Upper lobe of left lung (tissue), 6 donors: ENCODE results near the gene CDH13. TPM values are rescaled to one million over a fixed set of nuclear protein-coding genes. Genes with fewer than 3 reads are reported as not detected.

Source experiments
- ATAC-seq, 2 donors: fragments of 200-7000 bp; cut with Tn5 transposase; one replicate each; pipeline ENCODE4 v1.9.1; 2022; ENCODE audit warnings: mild to moderate bottlenecking in 2 of 2, moderate library complexity in 2 of 2; ENCODE audit not compliant: low FRiP score in 2 of 2
- DNase-seq, 2 donors: peaks; one replicate each; pipeline ENCODE4 v3.0.0-alpha.2; 2019 to 2020
- H3K27ac ChIP-seq, 4 donors: fragments of 200-600 bp; sonication (generic); one replicate each; pipeline ENCODE4 v1.5.1; 2016 to 2019
- H3K27me3 ChIP-seq, 4 donors: fragments of 200-600 bp; sonication (generic); one replicate each; pipeline ENCODE4 v1.5.1; 2017 to 2019
- H3K36me3 ChIP-seq, 4 donors: fragments of 200-600 bp; sonication (generic); one replicate each; pipeline ENCODE4 v1.5.1; 2016 to 2019
- H3K4me1 ChIP-seq, 4 donors: fragments of 200-600 bp; sonication (generic); one replicate each; pipeline ENCODE4 v1.5.1; 2018 to 2019
- H3K4me3 ChIP-seq, 4 donors: fragments of 200-600 bp; sonication (generic); one replicate each; pipeline ENCODE4 v1.5.1; 2017 to 2019; ENCODE audit warnings: mild to moderate bottlenecking in 2 of 4, moderate library complexity in 1 of 4
- H3K9me3 ChIP-seq, 4 donors: fragments of 200-600 bp; sonication (generic); one replicate each; pipeline ENCODE4 v1.5.1; 2018 to 2019
- EP300 ChIP-seq, 4 donors: sonication (generic); formaldehyde crosslinking; IDR thresholded peaks; one replicate each; pipeline ENCODE4 v1.5.1; 2017; ENCODE audit warnings: antibody characterized with exemption in 4 of 4, control low read depth in 2 of 4
- POLR2A ChIP-seq, 4 donors: fragments of 450-650 bp; IDR thresholded peaks; one replicate each; pipeline ENCODE4 v1.5.1; 2016 to 2017; ENCODE audit warnings: antibody characterized with exemption in 4 of 4, mild to moderate bottlenecking in 2 of 4
- POLR2AphosphoS5 ChIP-seq, 2 donors: sonication (generic); formaldehyde crosslinking; IDR thresholded peaks; one replicate each; pipeline ENCODE4 v1.5.1; 2017; ENCODE audit warnings: antibody characterized with exemption in 2 of 2
- WGBS, 2 donors: methylation state at CpG; one replicate each; pipeline ENCODE4 v1.1.5; 2017 to 2018; 5-methylcytosine and 5-hydroxymethylcytosine counted together
- total RNA-seq, 6 donors: library from RNA; depleted of rRNA in 4 of 6; stranded (reverse); fragments of >200 nt in 4 of 6; gene quantifications; one replicate each; pipeline versions ENCODE4 v1.1.0 to v1.2.1, GENCODE V29; 2016 to 2021
- TF ChIP-seq, protein P1 (sequence below), 6 experiments: fragments of 450-650 bp in 4 of 6; fragments of 200-600 bp in 2 of 6; sonication (generic) in 2 of 6; IDR thresholded peaks; one replicate each; pipeline ENCODE4 v1.5.1; 2016 to 2019; ENCODE audit warnings: antibody characterized with exemption in 6 of 6
- donor health status: DM: no; HTN: no; CAD: no; lungs with moderate emphysema.
- donor health status: DM: no; HTN: yes; CAD: no; lungs with severe emphysema.

CDH13 gene
- total RNA-seq, 6 donors from 2014 or later: 11.3 to 39.8 (median 19.9) TPM

DNA sequence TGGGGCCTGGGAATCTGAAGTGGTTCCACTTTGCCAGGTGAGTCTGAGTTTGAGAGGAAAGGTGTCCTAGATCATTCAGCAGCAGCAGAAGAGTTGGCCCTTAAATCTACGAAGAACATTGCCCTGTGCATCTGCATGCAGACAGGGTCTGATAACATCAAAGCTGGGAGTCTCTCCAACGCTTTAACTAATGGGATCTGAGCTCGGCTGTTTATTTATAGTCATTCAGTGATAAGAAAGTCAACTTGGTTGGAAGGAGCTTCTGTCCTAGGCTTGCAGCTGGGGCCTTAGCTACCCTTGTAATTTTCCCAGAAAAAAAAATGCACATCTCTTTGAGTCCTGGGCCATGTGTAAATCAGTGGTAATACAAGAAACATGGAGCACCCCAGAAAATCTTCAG is 763.0 kb downstream of the CDH13 start:
- no peak overlapping the region for H3K27ac ChIP-seq
- H3K4me1 ChIP-seq: no peaks in the 10 kb centered on the region
- 10 to 15% methylated on average over 3 of the region's 3 CpGs for WGBS, 2 donors
- no peak for ATAC-seq
- TF ChIP-seq, protein P1, sequence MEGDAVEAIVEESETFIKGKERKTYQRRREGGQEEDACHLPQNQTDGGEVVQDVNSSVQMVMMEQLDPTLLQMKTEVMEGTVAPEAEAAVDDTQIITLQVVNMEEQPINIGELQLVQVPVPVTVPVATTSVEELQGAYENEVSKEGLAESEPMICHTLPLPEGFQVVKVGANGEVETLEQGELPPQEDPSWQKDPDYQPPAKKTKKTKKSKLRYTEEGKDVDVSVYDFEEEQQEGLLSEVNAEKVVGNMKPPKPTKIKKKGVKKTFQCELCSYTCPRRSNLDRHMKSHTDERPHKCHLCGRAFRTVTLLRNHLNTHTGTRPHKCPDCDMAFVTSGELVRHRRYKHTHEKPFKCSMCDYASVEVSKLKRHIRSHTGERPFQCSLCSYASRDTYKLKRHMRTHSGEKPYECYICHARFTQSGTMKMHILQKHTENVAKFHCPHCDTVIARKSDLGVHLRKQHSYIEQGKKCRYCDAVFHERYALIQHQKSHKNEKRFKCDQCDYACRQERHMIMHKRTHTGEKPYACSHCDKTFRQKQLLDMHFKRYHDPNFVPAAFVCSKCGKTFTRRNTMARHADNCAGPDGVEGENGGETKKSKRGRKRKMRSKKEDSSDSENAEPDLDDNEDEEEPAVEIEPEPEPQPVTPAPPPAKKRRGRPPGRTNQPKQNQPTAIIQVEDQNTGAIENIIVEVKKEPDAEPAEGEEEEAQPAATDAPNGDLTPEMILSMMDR (IDR thresholded peaks at IDR 0.05): no peak
- TF ChIP-seq EP300 (IDR thresholded peaks at IDR 0.05): no peak
- no peak for TF ChIP-seq POLR2AphosphoS5 (IDR thresholded peaks at IDR 0.05)
- TF ChIP-seq POLR2A (IDR thresholded peaks at IDR 0.05): no peak
- H3K27me3 ChIP-seq: no peaks in the 10 kb centered on the region
- no peak for DNase-seq
- H3K9me3 ChIP-seq: no peaks in the 10 kb centered on the region
- no peak overlapping the region for H3K4me3 ChIP-seq
- no peaks in the 10 kb centered on the region for H3K36me3 ChIP-seq

DNA sequence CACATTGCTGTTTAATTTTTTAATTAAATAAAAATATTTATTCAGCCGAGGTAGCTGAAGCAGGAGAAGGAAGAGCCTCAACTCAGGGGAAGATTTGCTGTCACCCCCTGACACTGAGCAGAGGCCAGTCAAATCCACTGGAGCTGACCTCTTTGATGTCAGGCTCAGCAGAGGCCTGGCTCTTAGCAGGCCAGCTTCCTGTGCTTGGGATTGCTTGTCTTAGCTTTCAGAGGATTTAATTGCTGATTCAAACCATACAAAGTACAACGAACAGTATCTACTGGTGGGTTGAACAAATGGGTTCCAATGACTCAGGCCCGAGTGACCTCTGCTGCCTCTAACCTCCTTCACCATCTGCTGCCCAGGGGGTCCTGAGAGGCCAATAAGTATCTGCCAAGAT is 764.0 kb downstream of the CDH13 start:
- Histone ChIP-seq H3K4me1 (no peaks in the 10 kb centered on the region), H3K27ac (peak overlapping the region in 1 of 4 donors; percentile 16), H3K4me3 (no peak overlapping the region), H3K36me3 (no peaks in the 10 kb centered on the region), H3K27me3 (no peaks in the 10 kb centered on the region), H3K9me3 (no peaks in the 10 kb centered on the region)
- ATAC-seq (no peak), DNase-seq (no peak)
- 49 to 59% methylated on average over 3 of the region's 3 CpGs for WGBS, 2 donors
- TF ChIP-seq POLR2AphosphoS5 (IDR thresholded peaks at IDR 0.05): no peak
- TF ChIP-seq, protein P1 (IDR thresholded peaks at IDR 0.05): no peak
- no peak for TF ChIP-seq POLR2A (IDR thresholded peaks at IDR 0.05)
- no peak for TF ChIP-seq EP300 (IDR thresholded peaks at IDR 0.05)

DNA sequence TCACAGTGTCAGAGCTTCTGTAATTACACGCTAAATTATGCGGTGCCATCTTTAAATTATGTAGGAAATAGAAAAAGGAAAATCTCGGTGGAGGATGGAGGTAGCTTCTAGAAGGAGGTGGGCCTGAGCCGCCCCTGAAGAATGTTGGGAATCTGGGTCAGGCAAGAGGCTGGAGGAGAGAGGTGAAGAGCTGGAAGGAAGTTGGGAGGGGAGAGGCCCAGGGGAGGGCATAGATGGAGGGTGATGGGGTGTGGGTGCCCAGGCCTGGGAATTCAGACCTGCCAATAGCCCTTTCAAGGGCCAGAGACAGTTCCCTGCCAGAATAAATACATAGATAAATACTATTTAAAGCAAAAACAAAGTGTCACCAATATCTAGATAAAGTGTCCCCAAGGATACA is 766.0 kb downstream of the CDH13 start:
- WGBS, 2 donors: 74 to 76% methylated on average over 4 of the region's 4 CpGs
- Histone ChIP-seq H3K27me3 (no peaks in the 10 kb centered on the region), H3K36me3 (no peaks in the 10 kb centered on the region), H3K27ac (peak overlapping the region in 1 of 4 donors; percentile 16), H3K9me3 (no peaks in the 10 kb centered on the region), H3K4me3 (no peak overlapping the region), H3K4me1 (no peaks in the 10 kb centered on the region)
- ATAC-seq (no peak), DNase-seq (no peak)
- TF ChIP-seq, protein P1 (IDR thresholded peaks at IDR 0.05): no peak
- TF ChIP-seq POLR2AphosphoS5 (IDR thresholded peaks at IDR 0.05) (no peak), EP300 (IDR thresholded peaks at IDR 0.05) (no peak), POLR2A (IDR thresholded peaks at IDR 0.05) (no peak)

DNA sequence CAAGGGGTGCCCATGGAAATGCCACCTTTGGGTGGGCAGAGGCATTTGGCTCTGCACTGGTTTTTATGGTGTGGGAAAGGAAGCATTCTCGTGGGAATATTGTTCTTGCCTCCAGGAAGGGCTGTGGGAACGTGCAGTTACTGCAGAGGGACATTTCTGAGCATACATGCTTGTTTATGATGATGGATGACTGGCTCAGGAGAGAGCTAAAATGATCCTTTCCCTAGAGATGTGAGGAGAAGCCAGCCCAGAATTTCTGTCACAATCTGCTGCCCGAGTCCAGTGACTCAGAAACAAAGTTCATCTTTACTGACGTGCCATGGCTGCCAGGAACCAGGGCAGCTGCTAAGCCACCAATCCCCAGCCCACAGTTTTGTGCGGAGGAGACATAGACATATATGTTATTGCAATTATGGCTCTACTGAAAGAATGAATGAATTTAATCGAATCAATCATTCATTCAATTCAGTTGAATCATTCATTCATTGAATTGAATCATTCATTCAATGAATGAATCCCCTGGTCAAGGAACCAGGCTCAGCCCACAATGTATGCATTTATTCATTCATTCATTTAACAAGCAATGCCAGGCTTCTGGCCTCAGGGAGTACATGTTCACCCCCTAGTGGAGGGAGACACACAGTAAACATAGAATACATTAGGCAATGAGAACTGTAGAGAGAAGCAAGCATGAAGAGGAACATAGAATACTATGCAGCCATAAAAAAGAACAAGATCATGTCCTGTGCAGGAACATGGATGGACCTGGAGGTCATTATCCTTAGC is 766.6 kb downstream of the CDH13 start:
- WGBS, 2 donors: 60 to 61% methylated on average over 6 of the region's 6 CpGs
- DNase-seq (no peak), ATAC-seq (no peak)
- Histone ChIP-seq H3K9me3 (no peaks in the 10 kb centered on the region), H3K36me3 (no peaks in the 10 kb centered on the region), H3K27me3 (no peaks in the 10 kb centered on the region), H3K27ac (peak overlapping the region in 1 of 4 donors; percentile 16), H3K4me1 (no peaks in the 10 kb centered on the region), H3K4me3 (no peak overlapping the region)
- TF ChIP-seq POLR2A (IDR thresholded peaks at IDR 0.05) (no peak), EP300 (IDR thresholded peaks at IDR 0.05) (peak in 2 of 4 donors; percentile 7 to 81)

DNA sequence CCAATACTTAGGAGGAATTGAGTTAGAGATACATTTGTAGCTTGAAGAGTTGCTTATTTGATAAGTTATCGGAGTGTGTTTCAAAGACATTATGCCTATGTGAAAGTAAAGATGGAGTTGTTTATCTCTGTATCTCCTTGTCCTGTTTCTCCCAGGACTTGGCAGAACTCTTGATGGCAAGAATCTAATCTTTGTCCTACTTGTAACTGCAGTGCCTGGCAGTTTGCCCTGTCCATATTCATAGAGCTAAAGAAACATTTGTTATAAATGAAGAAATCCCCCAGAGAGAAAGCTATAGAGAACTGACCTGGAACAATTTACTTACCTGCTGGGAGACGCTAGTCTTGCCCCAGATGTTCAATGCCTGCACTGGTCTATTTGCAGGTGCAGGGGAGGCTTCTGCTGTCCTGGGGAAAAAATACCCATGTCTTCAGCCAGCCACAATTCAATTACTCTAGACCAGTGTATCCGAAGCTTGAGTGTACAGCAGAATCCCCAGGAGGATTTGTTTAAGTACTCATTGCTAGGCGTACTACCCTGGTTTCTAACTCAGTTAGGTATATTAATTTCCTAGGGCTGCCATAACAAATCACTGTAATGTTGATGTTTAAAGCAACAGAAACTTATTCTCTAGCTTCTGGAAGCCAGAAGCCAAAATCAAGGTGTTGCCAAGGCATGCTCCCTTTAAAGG is 771.0 kb downstream of the CDH13 start:
- DNase-seq (no peak), ATAC-seq (no peak)
- no peaks in the 10 kb centered on the region for H3K4me1 ChIP-seq
- TF ChIP-seq POLR2AphosphoS5 (IDR thresholded peaks at IDR 0.05) (no peak), POLR2A (IDR thresholded peaks at IDR 0.05) (no peak), EP300 (IDR thresholded peaks at IDR 0.05) (no peak)
- TF ChIP-seq, protein P1 (IDR thresholded peaks at IDR 0.05): no peak
- H3K27me3 ChIP-seq: no peaks in the 10 kb centered on the region
- H3K4me3 ChIP-seq: no peak overlapping the region
- H3K9me3 ChIP-seq: no peaks in the 10 kb centered on the region
- no peaks in the 10 kb centered on the region for H3K36me3 ChIP-seq
- WGBS, 2 donors: 64 to 79% methylated on average over 4 of the region's 4 CpGs
- H3K27ac ChIP-seq: no peak overlapping the region
